Thoracic aorta (tissue), 2 donors: ENCODE measurements around the gene PITPNB. TPM values are rescaled to one million over a fixed set of nuclear protein-coding genes. Genes with fewer than 3 reads are reported as not detected.

Experiments
- ATAC-seq: fragments of 150-250 bp; one replicate; pipeline ENCODE4 v1.8.0; 2017; ENCODE audit warnings: low read depth; ENCODE audit not compliant: insufficient number of reproducible peaks, low FRiP score
- DNase-seq: peaks from one replicate; pipeline ENCODE4 v3.0.0-alpha.2; 2020; ENCODE audit warnings: low spot score
- H3K27ac ChIP-seq, 2 donors: fragments of 200-600 bp; sonication (generic); 1 replicate in 1 of 2; 2 replicates in 1 of 2; pipeline ENCODE4 v1.5.1; 2016; ENCODE audit warnings: mild to moderate bottlenecking in 2 of 2, moderate library complexity in 2 of 2
- H3K27me3 ChIP-seq: fragments of 200-600 bp; sonication (generic); replicated peaks from 2 replicates; pipeline ENCODE4 v1.6.0; 2016; ENCODE audit warnings: mild to moderate bottlenecking; ENCODE audit not compliant: insufficient read depth
- H3K36me3 ChIP-seq: fragments of 200-600 bp; sonication (generic); one replicate; pipeline ENCODE4 v1.5.1; 2016
- H3K4me1 ChIP-seq, 2 donors: fragments of 200-600 bp; sonication (generic); 1 replicate in 1 of 2; 2 replicates in 1 of 2; pipeline versions ENCODE4 v1.5.1 to v1.6.0; 2016; ENCODE audit warnings: low read depth in 2 of 2, mild to moderate bottlenecking in 1 of 2; ENCODE audit not compliant: control insufficient read depth in 1 of 2
- H3K4me3 ChIP-seq: fragments of 200-600 bp; sonication (generic); 2 replicates; pipeline ENCODE4 v1.5.1; 2016; ENCODE audit warnings: mild to moderate bottlenecking
- H3K9me3 ChIP-seq: fragments of 200-600 bp; sonication (generic); 2 replicates; pipeline ENCODE4 v1.5.1; 2016
- CTCF ChIP-seq: fragments of 200-600 bp; sonication (generic); IDR thresholded peaks from one replicate; pipeline ENCODE4 v1.5.1; 2019; ENCODE audit warnings: antibody characterized with exemption
- total RNA-seq, 2 donors: library from RNA; depleted of rRNA; stranded (reverse); fragments of >200 nt; gene quantifications; one replicate each; pipeline versions ENCODE4 v1.1.0 to v1.2.3, GENCODE V29; 2016

The PITPNB gene
- total RNA-seq, 2 donors from 2014 or later = 42.2 to 111 TPM

- Histone ChIP-seq H3K9me3 (no peaks in the 10 kb centered on the region), H3K27ac (no peak overlapping the region), H3K4me3 (no peak overlapping the region), H3K27me3 (no peaks in the 10 kb centered on the region), H3K4me1 (no peaks in the 10 kb centered on the region), H3K36me3 (no peaks in the 10 kb centered on the region)
- no peak for ATAC-seq
- no peak for TF ChIP-seq CTCF
- no peak for DNase-seq
Observed at GRCh38 chr22:27934069-27934468, 15.0 kb upstream of the PITPNB start.

GRCh38 chr22:27933186-27933983, 14.3 kb upstream of the PITPNB start:
- no peak for DNase-seq
- H3K36me3 ChIP-seq = no peaks in the 10 kb centered on the region
- no peak for ATAC-seq
- H3K9me3 ChIP-seq = no peaks in the 10 kb centered on the region
- no peaks in the 10 kb centered on the region for H3K27me3 ChIP-seq
- no peak for TF ChIP-seq CTCF
- peaks cover 0 to under 1% of the 10 kb centered on the region in 2 donors for H3K4me1 ChIP-seq
- H3K4me3 ChIP-seq = no peak overlapping the region
- no peak overlapping the region for H3K27ac ChIP-seq

GRCh38 chr22:27930331-27931060, 11.4 kb upstream of the PITPNB start:
- no peak for TF ChIP-seq CTCF
- Histone ChIP-seq H3K27ac (no peak overlapping the region), H3K9me3 (no peaks in the 10 kb centered on the region), H3K4me1 (peaks cover 0 to 4% of the 10 kb centered on the region in 2 donors), H3K27me3 (no peaks in the 10 kb centered on the region), H3K36me3 (no peaks in the 10 kb centered on the region), H3K4me3 (no peak overlapping the region)
- ATAC-seq (no peak), DNase-seq (no peak)

GRCh38 chr22:27927608-27928007, 8.6 kb upstream of the PITPNB start:
- ATAC-seq = no peak
- H3K4me3 ChIP-seq = no peak overlapping the region
- H3K27me3 ChIP-seq = no peaks in the 10 kb centered on the region
- no peak for DNase-seq
- no peak overlapping the region for H3K27ac ChIP-seq
- H3K9me3 ChIP-seq = no peaks in the 10 kb centered on the region
- peaks cover 0 to 4% of the 10 kb centered on the region in 2 donors for H3K4me1 ChIP-seq
- no peak for TF ChIP-seq CTCF
- H3K36me3 ChIP-seq = no peaks in the 10 kb centered on the region

- ATAC-seq (no peak), DNase-seq (no peak)
- Histone ChIP-seq H3K36me3 (no peaks in the 10 kb centered on the region), H3K4me1 (peaks cover 13 to 15% of the 10 kb centered on the region in 2 donors), H3K27me3 (no peaks in the 10 kb centered on the region), H3K9me3 (no peaks in the 10 kb centered on the region), H3K27ac (no peak overlapping the region), H3K4me3 (no peak overlapping the region)
- no peak for TF ChIP-seq CTCF
Observed at GRCh38 chr22:27925331-27925730, 6.3 kb upstream of the PITPNB start.
